ENCODE measurements around the gene KRT7.

- no peak for TF ChIP-seq EZH2 (IDR thresholded peaks at IDR 0.05; ENCODE audit: borderline replicate concordance, low read length)
- no peak for TF ChIP-seq CTCF (IDR thresholded peaks at IDR 0.05; ENCODE audit: low read length)
Measured at GRCh38 chr12:52256584-52256935, 23.5 kb downstream of the KRT7 start.

Measured in OCI-LY1 (cell line).